Measurements from ENCODE around the gene HOXB4. TPM values are rescaled to one million over a fixed set of nuclear protein-coding genes. Genes with fewer than 3 reads are reported as not detected.

The HOXB4 gene
- total and polyA plus RNA-seq, 4 donors: 1.4 to 17.9 (median 9.0) TPM

DNA sequence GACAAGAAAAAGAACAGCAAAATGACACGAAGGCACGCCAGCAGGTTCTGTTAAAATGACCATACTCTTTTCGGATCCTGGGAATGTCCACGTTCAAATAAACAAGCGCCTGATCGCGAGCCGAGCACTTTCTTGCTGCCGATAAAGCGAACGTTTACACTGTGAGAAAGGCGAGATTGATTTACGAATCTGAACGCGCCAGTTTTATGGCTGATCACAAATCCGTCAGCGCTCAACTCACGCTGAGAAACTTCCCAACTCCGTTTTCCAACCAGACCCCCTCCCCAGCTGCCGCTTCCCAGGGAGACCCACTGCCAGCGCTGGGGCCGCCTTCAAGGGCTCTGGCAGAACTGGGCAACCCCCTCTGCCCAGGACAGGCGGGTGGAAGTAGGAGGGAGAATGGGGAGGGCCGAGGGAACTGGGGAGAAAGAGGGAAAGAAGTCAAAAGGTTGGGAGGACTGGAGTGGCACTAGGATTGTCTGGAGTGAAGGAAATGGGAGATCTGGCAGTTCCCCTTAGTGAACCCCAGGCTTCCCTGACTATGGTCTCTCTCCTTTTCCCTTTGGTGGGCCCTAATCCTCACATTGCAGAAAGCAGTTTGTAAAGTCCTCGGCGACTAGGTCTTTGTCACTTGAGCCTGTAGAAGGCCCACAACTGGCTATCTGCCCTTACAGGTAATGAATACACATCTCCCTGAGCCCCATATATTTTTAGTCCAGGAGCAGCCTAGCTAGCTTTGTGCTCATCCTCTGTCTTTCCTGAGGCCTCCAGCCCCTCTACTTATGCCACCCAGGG is 6.9 kb downstream of the HOXB4 start:
- H3K36me3 ChIP-seq (ENCODE audit: control insufficient read depth in 1 of 2, insufficient read depth in 2 of 2, low read length in 1 of 2): no peaks in the 10 kb centered on the region
- no peaks in the 10 kb centered on the region for H3K9me3 ChIP-seq (ENCODE audit: control insufficient read depth, low read length)
- peak overlapping the region; percentile 75 to 81 for H3K27ac ChIP-seq (ENCODE audit: low read depth in 1 of 2, low read length in 2 of 2)
- H3K4me1 ChIP-seq (ENCODE audit: control insufficient read depth in 1 of 2, insufficient read depth in 2 of 2, low read length in 2 of 2): peaks cover 0 to 13% of the 10 kb centered on the region in 2 donors
- intact Hi-C loops (cut with DNase I): no loop called here
- ATAC-seq (ENCODE audit: low FRiP score) (peak; percentile 13), DNase-seq (peak in 1 of 2 donors; percentile 64)
- H3K27me3 ChIP-seq (ENCODE audit: control insufficient read depth in 1 of 2, insufficient read depth in 2 of 2, low read length in 1 of 2): no peaks in the 10 kb centered on the region
- no peak overlapping the region for H3K4me3 ChIP-seq (ENCODE audit: low read length in 2 of 2)
- 9 to 24% methylated on average over 26 of the region's 26 CpGs for WGBS, 2 donors

DNA sequence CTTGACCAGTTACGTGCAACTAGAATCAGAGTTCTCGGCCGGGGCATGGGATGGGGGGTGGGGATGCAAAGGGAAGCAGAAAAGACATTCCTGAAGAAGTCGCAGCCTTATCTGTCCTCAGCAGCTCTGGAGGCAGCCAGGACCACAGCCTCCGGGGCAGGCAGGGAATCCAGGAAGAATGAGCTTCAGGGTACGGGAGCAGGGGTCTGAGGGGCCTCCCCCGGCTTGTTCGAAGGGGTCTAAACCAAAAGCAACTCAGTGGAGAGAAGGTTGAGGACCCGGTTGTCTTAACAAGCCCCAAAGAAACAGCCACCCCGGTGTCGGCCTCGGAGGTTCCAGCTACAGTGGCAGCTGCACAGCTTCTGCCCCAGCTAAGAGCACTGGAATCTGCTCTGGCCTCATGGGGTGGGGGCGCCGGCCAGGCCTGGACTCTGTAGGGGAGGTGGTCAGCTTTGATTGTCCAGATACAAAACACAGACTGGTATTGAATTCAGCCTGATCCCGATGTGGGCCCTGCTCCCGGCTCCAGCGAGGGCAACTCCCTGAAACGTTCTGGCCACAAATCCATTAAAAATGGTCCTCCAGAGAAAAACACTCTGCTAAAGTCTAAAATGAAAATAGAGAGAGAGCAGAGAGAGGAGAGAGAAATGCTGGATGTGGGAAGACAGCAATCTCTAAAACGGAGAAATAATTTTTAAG is 7.7 kb downstream of the HOXB4 start:
- Histone ChIP-seq H3K27ac (ENCODE audit: low read depth in 1 of 2, low read length in 2 of 2) (peak overlapping the region; percentile 25 to 81), H3K36me3 (ENCODE audit: control insufficient read depth in 1 of 2, insufficient read depth in 2 of 2, low read length in 1 of 2) (no peaks in the 10 kb centered on the region), H3K9me3 (ENCODE audit: control insufficient read depth, low read length) (no peaks in the 10 kb centered on the region), H3K27me3 (ENCODE audit: control insufficient read depth in 1 of 2, insufficient read depth in 2 of 2, low read length in 1 of 2) (no peaks in the 10 kb centered on the region), H3K4me1 (ENCODE audit: control insufficient read depth in 1 of 2, insufficient read depth in 2 of 2, low read length in 2 of 2) (peaks cover 0 to 13% of the 10 kb centered on the region in 2 donors), H3K4me3 (ENCODE audit: low read length in 2 of 2) (peak overlapping the region in 1 of 2 donors; percentile 31)
- DNase-seq (peak in 1 of 2 donors; percentile 53), ATAC-seq (ENCODE audit: low FRiP score) (peak; percentile 51)
- intact Hi-C loops (cut with DNase I): no loop called here
- 6 to 15% methylated on average over 19 of the region's 19 CpGs for WGBS, 2 donors

DNA sequence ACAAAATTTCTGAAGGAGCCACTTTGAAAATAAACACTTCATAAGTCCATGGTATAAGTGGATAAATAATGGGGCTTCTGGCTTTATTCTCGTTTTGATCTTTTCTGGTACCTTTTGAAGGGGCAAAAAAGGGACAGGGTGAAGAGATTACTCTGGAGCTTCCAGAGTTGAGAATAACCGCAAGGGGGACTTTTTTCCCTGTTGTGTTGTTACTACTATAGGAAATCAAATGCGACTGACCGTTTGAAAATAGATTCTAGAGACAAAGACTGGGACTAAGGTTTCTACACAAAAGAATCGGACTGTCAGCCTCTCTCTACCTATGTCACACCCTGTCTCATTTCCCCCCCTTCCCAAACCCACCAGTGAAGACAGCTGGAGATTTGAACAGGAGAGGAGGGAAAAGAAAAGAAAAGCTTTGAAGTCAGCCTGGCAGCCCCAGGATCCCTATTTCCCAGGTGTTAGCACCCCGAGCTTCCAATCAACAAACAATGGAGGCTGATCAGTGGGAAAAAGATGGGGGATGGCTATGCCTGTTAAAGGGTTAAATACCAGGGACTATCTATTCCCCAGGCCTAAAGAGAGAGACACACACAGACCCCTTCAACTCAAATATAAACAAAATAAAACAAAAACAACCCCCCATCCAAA is 8.4 kb downstream of the HOXB4 start:
- no peaks in the 10 kb centered on the region for H3K9me3 ChIP-seq (ENCODE audit: control insufficient read depth, low read length)
- DNase-seq (no peak), ATAC-seq (ENCODE audit: low FRiP score) (no peak)
- H3K4me1 ChIP-seq (ENCODE audit: control insufficient read depth in 1 of 2, insufficient read depth in 2 of 2, low read length in 2 of 2): peaks cover 0 to 13% of the 10 kb centered on the region in 2 donors
- peak overlapping the region in 1 of 2 donors; percentile 6 for H3K4me3 ChIP-seq (ENCODE audit: low read length in 2 of 2)
- WGBS, 2 donors: 66 to 69% methylated on average over 6 of the region's 6 CpGs
- no peaks in the 10 kb centered on the region for H3K27me3 ChIP-seq (ENCODE audit: control insufficient read depth in 1 of 2, insufficient read depth in 2 of 2, low read length in 1 of 2)
- no peaks in the 10 kb centered on the region for H3K36me3 ChIP-seq (ENCODE audit: control insufficient read depth in 1 of 2, insufficient read depth in 2 of 2, low read length in 1 of 2)
- H3K27ac ChIP-seq (ENCODE audit: low read depth in 1 of 2, low read length in 2 of 2): peak overlapping the region; percentile 34 to 81
- intact Hi-C loops (cut with DNase I): no loop called here

DNA sequence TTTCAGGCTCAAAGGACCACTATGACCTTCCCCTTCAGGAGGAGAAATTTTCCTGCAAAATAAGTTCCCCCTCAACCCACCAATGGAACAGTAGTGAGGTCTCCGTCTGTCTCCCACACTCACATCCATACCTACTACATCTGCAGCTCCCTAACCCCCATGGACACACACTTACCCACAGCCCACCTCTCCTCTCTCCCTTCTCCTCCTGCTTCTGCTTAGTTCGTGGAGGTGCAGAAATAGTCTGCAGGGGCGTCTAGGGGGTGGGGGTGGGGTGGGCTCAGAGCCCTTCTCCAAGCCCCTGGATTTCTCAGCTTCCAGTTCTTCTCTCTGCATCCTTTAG is 8.9 kb downstream of the HOXB4 start:
- Histone ChIP-seq H3K27ac (ENCODE audit: low read depth in 1 of 2, low read length in 2 of 2) (no peak overlapping the region), H3K4me1 (ENCODE audit: control insufficient read depth in 1 of 2, insufficient read depth in 2 of 2, low read length in 2 of 2) (peaks cover 0 to 7% of the 10 kb centered on the region in 2 donors), H3K36me3 (ENCODE audit: control insufficient read depth in 1 of 2, insufficient read depth in 2 of 2, low read length in 1 of 2) (no peaks in the 10 kb centered on the region), H3K9me3 (ENCODE audit: control insufficient read depth, low read length) (no peaks in the 10 kb centered on the region), H3K4me3 (ENCODE audit: low read length in 2 of 2) (peak overlapping the region in 1 of 2 donors; percentile 24), H3K27me3 (ENCODE audit: control insufficient read depth in 1 of 2, insufficient read depth in 2 of 2, low read length in 1 of 2) (no peaks in the 10 kb centered on the region)
- intact Hi-C loops (cut with DNase I): no loop called here
- WGBS, 2 donors: 49 to 58% methylated on average over 3 of the region's 3 CpGs
- DNase-seq (peak in 1 of 2 donors; percentile 33), ATAC-seq (ENCODE audit: low FRiP score) (no peak)

DNA sequence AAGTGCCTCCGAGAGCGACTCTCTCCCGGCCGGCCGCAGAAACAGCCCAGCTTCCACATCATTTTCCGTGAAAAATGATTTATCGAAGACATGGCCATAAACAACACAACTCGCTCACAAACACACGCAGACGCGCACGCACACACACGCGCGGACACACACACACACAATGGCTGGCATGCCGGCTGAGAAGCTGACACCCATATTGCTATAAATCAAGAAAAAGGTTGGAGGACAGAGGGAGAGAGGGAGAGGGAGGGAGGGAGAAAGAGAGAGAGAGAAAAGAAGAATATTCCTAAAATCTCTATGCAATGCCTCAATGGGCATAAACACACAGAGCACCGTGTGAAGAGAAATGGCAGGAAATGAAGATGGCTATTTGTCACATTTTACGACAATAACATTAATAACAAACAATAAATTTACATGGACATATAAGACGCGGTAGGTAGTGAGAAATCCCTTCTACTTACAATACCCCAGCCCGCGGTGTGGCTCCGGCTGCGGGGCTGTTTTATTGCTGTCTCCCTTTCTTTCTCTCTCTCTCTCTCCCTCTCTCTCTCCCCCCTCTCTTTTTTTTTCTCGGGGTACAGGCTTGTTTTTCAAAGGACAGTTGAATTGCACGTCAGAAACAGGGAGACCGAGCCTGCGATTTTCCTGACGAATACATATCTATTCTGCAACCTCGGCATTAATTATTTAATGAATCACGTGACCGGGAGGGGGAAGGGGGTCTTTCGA is 9.5 kb downstream of the HOXB4 start:
- peaks cover 0 to 7% of the 10 kb centered on the region in 2 donors for H3K4me1 ChIP-seq (ENCODE audit: control insufficient read depth in 1 of 2, insufficient read depth in 2 of 2, low read length in 2 of 2)
- H3K27me3 ChIP-seq (ENCODE audit: control insufficient read depth in 1 of 2, insufficient read depth in 2 of 2, low read length in 1 of 2): no peaks in the 10 kb centered on the region

DNA sequence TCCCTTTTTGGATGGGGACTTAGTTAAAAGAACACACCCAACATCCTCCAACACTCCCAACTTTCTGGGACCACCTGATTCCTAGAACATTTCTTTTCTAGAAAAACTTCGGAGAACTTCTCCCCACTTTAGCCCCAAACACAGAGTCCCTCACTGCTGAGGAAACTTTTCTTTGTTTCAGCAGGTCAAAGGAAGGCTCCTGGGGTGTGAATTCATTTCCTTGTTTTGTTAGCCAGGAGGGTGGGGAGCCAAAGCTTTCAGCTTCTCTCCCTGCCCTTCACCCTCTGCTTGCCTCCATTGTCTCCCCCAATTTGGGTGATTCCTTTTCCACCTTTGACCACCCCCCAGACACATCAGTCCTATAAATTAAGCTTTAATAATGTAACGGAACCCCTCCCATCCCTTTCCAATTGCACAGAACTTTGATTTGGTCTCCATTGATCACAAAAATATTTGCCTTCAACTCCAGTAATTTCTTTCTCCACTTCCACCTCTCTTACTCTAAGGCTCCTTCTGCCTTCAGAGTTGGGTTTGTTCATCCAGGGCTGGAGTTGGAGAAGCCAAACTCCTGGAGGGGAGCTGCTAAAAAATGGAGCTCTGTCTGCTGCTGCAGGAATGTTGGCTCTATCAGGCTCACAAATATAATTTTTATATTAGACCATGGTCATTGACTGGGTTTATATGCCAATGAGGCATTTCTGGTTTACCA is 10.3 kb downstream of the HOXB4 start:
- H3K36me3 ChIP-seq (ENCODE audit: control insufficient read depth in 1 of 2, insufficient read depth in 2 of 2, low read length in 1 of 2): no peaks in the 10 kb centered on the region
- H3K9me3 ChIP-seq (ENCODE audit: control insufficient read depth, low read length): no peaks in the 10 kb centered on the region
- H3K27ac ChIP-seq (ENCODE audit: low read depth in 1 of 2, low read length in 2 of 2): no peak overlapping the region
- ATAC-seq (ENCODE audit: low FRiP score) (no peak), DNase-seq (no peak)
- H3K27me3 ChIP-seq (ENCODE audit: control insufficient read depth in 1 of 2, insufficient read depth in 2 of 2, low read length in 1 of 2): no peaks in the 10 kb centered on the region
- H3K4me1 ChIP-seq (ENCODE audit: control insufficient read depth in 1 of 2, insufficient read depth in 2 of 2, low read length in 2 of 2): peaks cover 0 to 7% of the 10 kb centered on the region in 2 donors
- intact Hi-C loops (cut with DNase I): no loop called here
- WGBS, 2 donors: 89 to 91% methylated on average over 2 of the region's 2 CpGs
- H3K4me3 ChIP-seq (ENCODE audit: low read length in 2 of 2): no peak overlapping the region

More for the DNA sequence above, 9.5 kb downstream of the HOXB4 start:
- intact Hi-C loops (cut with DNase I): no loop called here
- no peak for DNase-seq
- Histone ChIP-seq H3K9me3 (ENCODE audit: control insufficient read depth, low read length) (no peaks in the 10 kb centered on the region), H3K27ac (ENCODE audit: low read depth in 1 of 2, low read length in 2 of 2) (no peak overlapping the region), H3K4me3 (ENCODE audit: low read length in 2 of 2) (peak overlapping the region in 1 of 2 donors; percentile 24), H3K36me3 (ENCODE audit: control insufficient read depth in 1 of 2, insufficient read depth in 2 of 2, low read length in 1 of 2) (no peaks in the 10 kb centered on the region)
- 27 to 53% methylated on average over 33 of the region's 33 CpGs for WGBS, 2 donors
- no peak for ATAC-seq (ENCODE audit: low FRiP score)

DNA sequence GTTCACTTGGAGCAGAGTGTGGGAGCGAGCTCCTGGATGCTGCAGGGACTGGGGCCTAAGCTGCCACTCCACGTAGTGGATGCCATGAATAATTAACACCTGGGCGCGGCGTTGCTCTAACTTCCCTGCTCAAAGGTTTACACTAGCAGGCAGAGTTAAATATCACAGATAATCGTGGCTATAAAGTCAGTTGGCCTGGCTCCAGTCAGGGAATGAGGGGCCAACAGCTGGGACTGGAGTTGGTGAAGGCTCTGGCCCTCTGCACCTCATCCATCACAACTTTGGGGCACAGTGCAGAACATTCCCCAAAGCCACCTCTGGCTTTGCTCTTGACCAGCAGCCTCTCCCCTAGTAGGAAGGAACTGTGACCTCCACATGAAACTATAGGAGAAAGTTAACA is 10.9 kb downstream of the HOXB4 start:
- DNase-seq (no peak), ATAC-seq (ENCODE audit: low FRiP score) (no peak)
- Histone ChIP-seq H3K27me3 (ENCODE audit: control insufficient read depth in 1 of 2, insufficient read depth in 2 of 2, low read length in 1 of 2) (no peaks in the 10 kb centered on the region), H3K4me1 (ENCODE audit: control insufficient read depth in 1 of 2, insufficient read depth in 2 of 2, low read length in 2 of 2) (peaks cover 0 to 7% of the 10 kb centered on the region in 2 donors), H3K4me3 (ENCODE audit: low read length in 2 of 2) (no peak overlapping the region), H3K9me3 (ENCODE audit: control insufficient read depth, low read length) (no peaks in the 10 kb centered on the region), H3K27ac (ENCODE audit: low read depth in 1 of 2, low read length in 2 of 2) (no peak overlapping the region), H3K36me3 (ENCODE audit: control insufficient read depth in 1 of 2, insufficient read depth in 2 of 2, low read length in 1 of 2) (no peaks in the 10 kb centered on the region)
- 75 to 82% methylated on average over 6 of the region's 6 CpGs for WGBS, 2 donors
- intact Hi-C loops (cut with DNase I): no loop called here

DNA sequence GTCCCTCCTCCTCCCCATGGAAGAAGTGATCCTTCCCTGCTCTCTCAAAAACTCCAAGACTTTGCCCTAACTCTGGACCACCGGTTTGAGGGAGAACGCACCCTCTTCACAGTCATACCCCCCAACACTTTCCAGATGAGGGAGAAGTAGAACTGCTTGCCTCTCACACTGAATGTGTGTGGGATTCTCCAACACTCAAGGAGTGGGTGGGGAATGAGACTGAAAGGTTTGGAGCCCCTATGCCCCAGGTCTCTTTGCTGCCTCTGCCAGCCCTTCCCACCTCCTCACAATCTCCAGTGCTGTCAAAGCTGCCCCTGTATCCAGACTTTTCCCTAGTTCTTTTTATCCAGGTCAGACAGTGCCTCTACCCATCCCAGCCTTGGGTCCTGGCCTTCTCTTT is 11.4 kb downstream of the HOXB4 start:
- intact Hi-C loops (cut with DNase I): no loop called here
- no peaks in the 10 kb centered on the region for H3K36me3 ChIP-seq (ENCODE audit: control insufficient read depth in 1 of 2, insufficient read depth in 2 of 2, low read length in 1 of 2)
- H3K4me3 ChIP-seq (ENCODE audit: low read length in 2 of 2): no peak overlapping the region
- no peak for ATAC-seq (ENCODE audit: low FRiP score)
- H3K27ac ChIP-seq (ENCODE audit: low read depth in 1 of 2, low read length in 2 of 2): no peak overlapping the region
- 49 to 67% methylated on average over 2 of the region's 2 CpGs for WGBS, 2 donors
- no peaks in the 10 kb centered on the region for H3K27me3 ChIP-seq (ENCODE audit: control insufficient read depth in 1 of 2, insufficient read depth in 2 of 2, low read length in 1 of 2)
- H3K9me3 ChIP-seq (ENCODE audit: control insufficient read depth, low read length): no peaks in the 10 kb centered on the region
- H3K4me1 ChIP-seq (ENCODE audit: control insufficient read depth in 1 of 2, insufficient read depth in 2 of 2, low read length in 2 of 2): peaks cover 0 to 7% of the 10 kb centered on the region in 2 donors
- DNase-seq: no peak
